K562 (cell line): Measurements from ENCODE around the gene CRABP2. TPM values are rescaled to one million over a fixed set of nuclear protein-coding genes. Genes with fewer than 3 reads are reported as not detected.

Experiments
- BRF1 ChIP-seq: IDR thresholded peaks from 3 replicates; pipeline ENCODE4 v1.6.1; 2011; ENCODE audit warnings: borderline replicate concordance, mild to moderate bottlenecking; ENCODE audit not compliant: insufficient read length; ENCODE audit errors: extremely low read depth
- CEBPB ChIP-seq: fragments of 450-650 bp; IDR thresholded peaks from 2 replicates; pipeline ENCODE4 v1.6.1; 2016; ENCODE audit warnings: missing genetic modification characterization, missing compliant biosample characterization
- CGGBP1 ChIP-seq: fragments of 250-450 bp; sonication (Bioruptor Pico); IDR thresholded peaks from 2 replicates; pipeline ENCODE4 v1.9.0; 2021; ENCODE audit warnings: mild to moderate bottlenecking
- CHD7 ChIP-seq: fragments of 200-600 bp; sonication (generic); IDR thresholded peaks from one replicate; pipeline ENCODE4 v1.6.1; 2012; ENCODE audit warnings: mild to moderate bottlenecking, low read depth, low read length, inconsistent platforms
- ELF4 ChIP-seq: fragments of 450-650 bp; formaldehyde crosslinking; IDR thresholded peaks from 2 replicates; pipeline ENCODE4 v1.4.0; 2022; ENCODE audit warnings: missing genetic modification characterization
- GATAD2B ChIP-seq: fragments of 450-650 bp; IDR thresholded peaks from 2 replicates; pipeline ENCODE4 v1.6.1; 2017; ENCODE audit warnings: mild to moderate bottlenecking, borderline replicate concordance
- HLTF ChIP-seq: fragments of 450-650 bp; IDR thresholded peaks from 2 replicates; pipeline ENCODE4 v1.6.1; 2016
- HMG20A ChIP-seq: fragments of 450-650 bp; formaldehyde crosslinking; conservative IDR thresholded peaks from 2 replicates; pipeline ENCODE4 v1.4.0; 2020; ENCODE audit warnings: mild to moderate bottlenecking, mixed read lengths
- ILK ChIP-seq: fragments of 450-650 bp; IDR thresholded peaks from 2 replicates; pipeline ENCODE4 v1.6.1; 2016; ENCODE audit warnings: missing genetic modification characterization, low read depth, mild to moderate bottlenecking, missing compliant biosample characterization, moderate library complexity, borderline replicate concordance
- PML ChIP-seq: IDR thresholded peaks from 2 replicates; pipeline ENCODE4 v1.6.1; 2012; ENCODE audit warnings: low read length, inconsistent platforms
- PTBP1 ChIP-seq: fragments of 200-400 bp; formaldehyde crosslinking; IDR thresholded peaks from 2 replicates; pipeline ENCODE4 v1.6.1; 2017; ENCODE audit warnings: low read depth, low read length
- RB1 ChIP-seq: fragments of 450-650 bp; IDR thresholded peaks from 2 replicates; pipeline ENCODE4 v1.6.1; 2017; ENCODE audit warnings: low read depth, mild to moderate bottlenecking
- SRSF9 ChIP-seq: fragments of 200-400 bp; formaldehyde crosslinking; IDR thresholded peaks from 2 replicates; pipeline ENCODE4 v1.6.1; 2017; ENCODE audit warnings: low read depth, low read length, borderline replicate concordance
- ZBED1 ChIP-seq: IDR thresholded peaks from 2 replicates; pipeline ENCODE4 v1.6.1; 2014
- ZBTB8A ChIP-seq: fragments of 450-650 bp; IDR thresholded peaks from 2 replicates; pipeline ENCODE4 v1.6.1; 2018; ENCODE audit warnings: mild to moderate bottlenecking, moderate library complexity; ENCODE audit not compliant: partially characterized antibody
- ZC3H4 ChIP-seq: sonication (generic); formaldehyde crosslinking; IDR thresholded peaks from 2 replicates; pipeline ENCODE4 v1.9.0; 2021; ENCODE audit warnings: missing genetic modification reagents, borderline replicate concordance
- ZNF644 ChIP-seq: fragments of 200-800 bp; sonication (Bioruptor generic); IDR thresholded peaks from 2 replicates; pipeline ENCODE4 v1.6.1; 2016; ENCODE audit warnings: low read depth, missing genetic modification characterization, missing compliant biosample characterization
- ZNF778 ChIP-seq: fragments of 450-650 bp; formaldehyde crosslinking; IDR thresholded peaks from 2 replicates; pipeline ENCODE4 v1.4.0; 2020; ENCODE audit warnings: mild to moderate bottlenecking, moderate library complexity
- polyA plus RNA-seq, 8 experiments: library from polyadenylated mRNA; depleted of rRNA in 4 of 8; stranded (reverse) in 5 of 8; unstranded in 3 of 8; fragments of >200 nt; fragmentation: Nextera tagmentation in 2 of 8; fragmentation: Illumina TruSeq in 1 of 8; extraction: Ambion mirVana in 2 of 8; extraction: Trizol in 1 of 8; gene quantifications; 2 replicates each; pipeline versions ENCODE4 v1.2.1 to v1.2.3, GENCODE V29; 2011 to 2014; ENCODE audit warnings: inconsistent platforms in 1 of 8, missing spikeins in 1 of 8
- total RNA-seq, 7 experiments: library from RNA; depleted of rRNA in 6 of 7; stranded (reverse); fragments of >200 nt in 6 of 7; fragmentation: Illumina TruSeq in 2 of 7; extraction: Trizol in 2 of 7; gene quantifications; 2 replicates each; pipeline versions ENCODE4 v1.2.1 to v1.2.3, GENCODE V29; 2011 to 2021; ENCODE audit warnings: low replicate concordance in 1 of 7

Gene CRABP2
- total and polyA plus RNA-seq, 9 of the 15 experiments (the other 6 are each of a cell fraction or from before 2014, with no cell fraction given) = 0.30 to 2.5 (median 0.82) TPM

- TF ChIP-seq ZNF644 (peak; percentile 37; the same call in 1 of the 2 replicates), HLTF (no peak), ZBED1 (no peak), CHD7 (no peak), ELF4 (CRISPR knock-in tag) (no peak), GATAD2B (peak; percentile 82), HMG20A (CRISPR knock-in tag) (no peak), CGGBP1 (CRISPR knock-in tag) (no peak), ILK (tag) (no peak), ZBTB8A (no peak), PML (no peak), ZNF778 (CRISPR knock-in tag) (no peak), ZC3H4 (CRISPR knock-in tag) (no peak), RB1 (no peak), CEBPB (no peak), SRSF9 (no peak), PTBP1 (no peak), BRF1 (no peak)
Observed at GRCh38 chr1:156746728-156747631, 41.6 kb upstream of the CRABP2 start (continued).
